ENCODE data around the gene PLCH1. TPM values are rescaled to one million over a fixed set of nuclear protein-coding genes. Genes with fewer than 3 reads are reported as not detected.

Gene PLCH1
- total RNA-seq, 1 donor: 0.36 TPM

GRCh38 chr3:155604967-155605366 lies 139.9 kb downstream of the PLCH1 start:
- no peaks in the 10 kb centered on the region for H3K4me1 ChIP-seq (ENCODE audit: insufficient read depth, low read length)
- H2AFZ ChIP-seq (ENCODE audit: low read length): no peak overlapping the region
- H3K79me2 ChIP-seq (ENCODE audit: insufficient read depth, low read length): no peaks in the 10 kb centered on the region
- no peak overlapping the region for H3K4me2 ChIP-seq (ENCODE audit: insufficient read depth, low read length)
- no peaks in the 10 kb centered on the region for H3K36me3 ChIP-seq (ENCODE audit: insufficient read depth, low read length)
- no peak overlapping the region for H3K4me3 ChIP-seq (ENCODE audit: insufficient read depth, low read length)
- DNase-seq (ENCODE audit: insufficient read length, low spot score, missing footprints): no peak
- H3K27ac ChIP-seq (ENCODE audit: low read depth, low read length): no peak overlapping the region
- H4K20me1 ChIP-seq (ENCODE audit: insufficient read depth, low read length): no peaks in the 10 kb centered on the region
- no peaks in the 10 kb centered on the region for H3K27me3 ChIP-seq (ENCODE audit: insufficient read depth, low read length)
- TF ChIP-seq CTCF (IDR thresholded peaks at IDR 0.05; ENCODE audit: extremely low read depth, low read depth, low read length): no peak
- H3K9me3 ChIP-seq (ENCODE audit: low read depth, low read length): no peaks in the 10 kb centered on the region

GRCh38 chr3:155604126-155604525 lies 140.7 kb downstream of the PLCH1 start:
- no peak for DNase-seq (ENCODE audit: insufficient read length, low spot score, missing footprints)
- Histone ChIP-seq H3K27me3 (ENCODE audit: insufficient read depth, low read length) (no peaks in the 10 kb centered on the region), H3K36me3 (ENCODE audit: insufficient read depth, low read length) (no peaks in the 10 kb centered on the region), H3K4me2 (ENCODE audit: insufficient read depth, low read length) (no peak overlapping the region), H2AFZ (ENCODE audit: low read length) (no peak overlapping the region), H3K4me1 (ENCODE audit: insufficient read depth, low read length) (no peaks in the 10 kb centered on the region), H3K79me2 (ENCODE audit: insufficient read depth, low read length) (no peaks in the 10 kb centered on the region), H4K20me1 (ENCODE audit: insufficient read depth, low read length) (no peaks in the 10 kb centered on the region), H3K9me3 (ENCODE audit: low read depth, low read length) (no peaks in the 10 kb centered on the region), H3K4me3 (ENCODE audit: insufficient read depth, low read length) (no peak overlapping the region), H3K27ac (ENCODE audit: low read depth, low read length) (no peak overlapping the region)
- no peak for TF ChIP-seq CTCF (IDR thresholded peaks at IDR 0.05; ENCODE audit: extremely low read depth, low read depth, low read length)

GRCh38 chr3:155603302-155603701 lies 141.6 kb downstream of the PLCH1 start:
- H3K4me2 ChIP-seq (ENCODE audit: insufficient read depth, low read length): no peak overlapping the region
- no peak for TF ChIP-seq CTCF (IDR thresholded peaks at IDR 0.05; ENCODE audit: extremely low read depth, low read depth, low read length)
- H3K27me3 ChIP-seq (ENCODE audit: insufficient read depth, low read length): no peaks in the 10 kb centered on the region
- no peaks in the 10 kb centered on the region for H3K79me2 ChIP-seq (ENCODE audit: insufficient read depth, low read length)
- no peak overlapping the region for H2AFZ ChIP-seq (ENCODE audit: low read length)
- H4K20me1 ChIP-seq (ENCODE audit: insufficient read depth, low read length): no peaks in the 10 kb centered on the region
- no peak overlapping the region for H3K4me3 ChIP-seq (ENCODE audit: insufficient read depth, low read length)
- no peak for DNase-seq (ENCODE audit: insufficient read length, low spot score, missing footprints)
- no peak overlapping the region for H3K27ac ChIP-seq (ENCODE audit: low read depth, low read length)
- no peaks in the 10 kb centered on the region for H3K9me3 ChIP-seq (ENCODE audit: low read depth, low read length)
- H3K36me3 ChIP-seq (ENCODE audit: insufficient read depth, low read length): no peaks in the 10 kb centered on the region
- H3K4me1 ChIP-seq (ENCODE audit: insufficient read depth, low read length): no peaks in the 10 kb centered on the region

GRCh38 chr3:155602307-155602706 lies 142.6 kb downstream of the PLCH1 start:
- DNase-seq (ENCODE audit: insufficient read length, low spot score, missing footprints): no peak
- no peaks in the 10 kb centered on the region for H3K36me3 ChIP-seq (ENCODE audit: insufficient read depth, low read length)
- H3K79me2 ChIP-seq (ENCODE audit: insufficient read depth, low read length): no peaks in the 10 kb centered on the region
- H2AFZ ChIP-seq (ENCODE audit: low read length): no peak overlapping the region
- H3K27ac ChIP-seq (ENCODE audit: low read depth, low read length): no peak overlapping the region
- H3K4me1 ChIP-seq (ENCODE audit: insufficient read depth, low read length): no peaks in the 10 kb centered on the region
- TF ChIP-seq CTCF (IDR thresholded peaks at IDR 0.05; ENCODE audit: extremely low read depth, low read depth, low read length): no peak
- no peaks in the 10 kb centered on the region for H3K9me3 ChIP-seq (ENCODE audit: low read depth, low read length)
- H3K4me2 ChIP-seq (ENCODE audit: insufficient read depth, low read length): no peak overlapping the region
- H4K20me1 ChIP-seq (ENCODE audit: insufficient read depth, low read length): no peaks in the 10 kb centered on the region
- H3K27me3 ChIP-seq (ENCODE audit: insufficient read depth, low read length): no peaks in the 10 kb centered on the region
- H3K4me3 ChIP-seq (ENCODE audit: insufficient read depth, low read length): no peak overlapping the region
